Measurements from ENCODE around the gene PTTG1IP2. TPM values are rescaled to one million over a fixed set of nuclear protein-coding genes. Genes with fewer than 3 reads are reported as not detected.

PTTG1IP2 gene
- total RNA-seq, 1 experiment from 2014 or later = not detected

DNA sequence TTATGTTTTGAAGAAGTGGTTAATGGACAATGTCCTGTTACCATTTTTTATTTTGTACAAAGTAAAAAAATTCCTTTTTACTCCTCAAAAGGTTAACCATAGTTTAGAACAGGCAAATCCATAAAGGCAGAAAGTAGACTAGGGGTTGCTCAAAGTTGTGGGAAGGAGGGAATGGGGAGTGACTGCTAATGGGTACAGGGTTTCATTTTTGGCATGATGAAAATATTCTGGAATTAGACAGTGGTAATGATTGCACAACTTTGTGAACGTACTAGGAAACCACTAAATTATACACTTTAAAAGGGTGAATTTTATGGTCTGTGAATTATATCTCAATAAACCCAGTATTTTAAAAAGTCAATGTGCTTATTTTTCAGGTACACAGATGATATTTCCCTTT is 91.3 kb downstream of the PTTG1IP2 start:
- no peak for DNase-seq (ENCODE audit: low spot score)

Other genes starting within 250 kb of the PTTG1IP2 start
- 2.1 and 5.1 TPM in 2 replicates for gene CFAP69, start 224.5 kb upstream of the PTTG1IP2 start, total RNA-seq (2014; rRNA removed; shearing (Covaris generic))
- not detected in 2 replicates for gene FAM237B, start 148.3 kb upstream of the PTTG1IP2 start, total RNA-seq (2014; rRNA removed; shearing (Covaris generic))
- gene GTPBP10, start 122.9 kb upstream of the PTTG1IP2 start, total RNA-seq (2014; rRNA removed; shearing (Covaris generic)) = 15.9 and 17.1 TPM in 2 replicates
- 33.7 and 35.8 TPM in 2 replicates for gene CLDN12, start 66.2 kb upstream of the PTTG1IP2 start, total RNA-seq (2014; rRNA removed; shearing (Covaris generic))
- 19.6 and 22.3 TPM in 2 replicates for gene CDK14, start 126.7 kb downstream of the PTTG1IP2 start, total RNA-seq (2014; rRNA removed; shearing (Covaris generic))

All from A172 (cell line).